Measurements from ENCODE around the gene NFAM1.

NFAM1 gene

DNA sequence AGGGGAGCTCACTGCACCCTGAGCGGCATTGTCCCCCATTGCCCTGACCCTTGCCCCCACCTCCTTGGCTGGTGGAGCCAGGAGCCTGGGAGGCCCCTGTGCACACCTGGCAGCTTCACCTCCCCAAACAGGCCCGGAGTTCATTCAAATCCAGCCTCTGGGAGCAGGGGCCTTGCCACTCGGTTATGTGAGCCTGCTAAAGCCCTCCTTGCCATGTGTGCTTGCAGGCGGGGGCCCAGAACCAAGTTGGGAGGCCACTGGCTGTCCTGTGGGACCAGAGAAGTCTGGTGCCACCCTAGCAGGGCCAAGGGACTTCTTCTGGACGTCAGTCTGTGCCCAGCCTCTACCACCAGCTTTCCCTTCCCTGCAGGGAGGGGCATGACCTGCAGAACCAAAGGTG is 48.9 kb downstream of the NFAM1 start:
- DNase-seq = no peak

DNA sequence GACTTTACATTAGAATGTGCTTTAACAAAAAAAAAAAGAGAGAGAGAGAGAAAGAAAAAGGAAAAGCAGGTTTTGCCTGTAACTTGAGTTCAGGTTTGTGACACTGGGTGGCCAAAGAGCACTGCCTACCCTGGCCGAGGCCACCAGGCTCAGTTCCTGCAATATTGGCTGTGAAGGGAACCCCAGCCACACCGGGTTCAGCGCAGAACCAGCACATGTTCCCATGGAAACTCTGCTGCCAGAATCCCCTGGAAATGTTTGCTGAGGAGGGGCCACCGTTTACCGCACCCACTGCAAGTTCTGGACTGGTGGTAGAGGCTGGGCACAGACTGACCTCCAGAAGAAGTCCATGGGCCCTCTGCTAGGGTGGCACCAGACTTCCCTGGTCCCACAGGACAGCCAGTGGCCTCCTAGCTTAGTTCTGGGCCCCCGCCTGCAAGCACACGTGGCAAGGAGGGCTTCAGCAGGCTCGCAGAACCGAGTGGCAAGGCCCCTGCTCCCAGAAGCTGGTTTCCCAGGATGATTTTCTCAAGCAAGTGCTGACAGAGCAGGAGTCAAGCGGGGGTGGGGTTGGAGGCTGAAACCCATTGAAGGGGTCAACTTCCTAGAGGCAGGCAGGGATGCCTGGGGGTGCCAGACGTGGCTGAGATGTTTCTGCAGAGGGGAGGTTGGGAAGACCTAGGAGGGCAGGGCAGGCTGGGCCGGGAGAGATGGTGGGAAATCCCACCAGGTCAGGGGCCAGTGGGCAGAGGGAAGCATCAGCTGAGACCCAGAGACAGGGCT is 51.2 kb downstream of the NFAM1 start:
- DNase-seq = no peak

DNA sequence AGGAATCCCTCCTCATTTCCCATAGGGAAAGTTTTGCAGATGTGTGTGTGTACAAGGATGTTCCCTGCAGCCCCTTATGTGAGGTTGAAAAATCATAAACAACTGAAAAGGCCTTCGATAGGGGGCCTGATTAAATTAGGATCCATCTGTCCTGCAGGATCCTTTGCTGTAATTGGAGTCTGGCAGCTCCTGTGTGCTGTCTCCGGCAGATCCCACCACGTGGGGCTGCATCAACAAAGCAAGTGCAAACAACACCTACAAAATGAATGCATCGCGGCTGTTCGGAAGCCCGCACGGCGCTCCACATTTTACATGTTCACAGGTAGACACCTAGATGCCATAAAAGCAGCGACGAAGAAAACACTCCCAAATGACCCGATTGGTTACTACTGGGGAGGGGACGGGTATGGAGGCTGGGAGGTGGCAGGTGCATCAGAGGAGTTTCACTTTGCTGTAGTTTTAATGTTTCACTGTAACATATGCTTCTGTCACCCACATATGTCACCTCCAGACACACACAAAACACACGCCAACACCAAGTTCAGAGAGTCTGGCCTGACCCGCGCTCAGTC is 52.2 kb downstream of the NFAM1 start:
- peak; percentile 63 to 87 for DNase-seq

DNA sequence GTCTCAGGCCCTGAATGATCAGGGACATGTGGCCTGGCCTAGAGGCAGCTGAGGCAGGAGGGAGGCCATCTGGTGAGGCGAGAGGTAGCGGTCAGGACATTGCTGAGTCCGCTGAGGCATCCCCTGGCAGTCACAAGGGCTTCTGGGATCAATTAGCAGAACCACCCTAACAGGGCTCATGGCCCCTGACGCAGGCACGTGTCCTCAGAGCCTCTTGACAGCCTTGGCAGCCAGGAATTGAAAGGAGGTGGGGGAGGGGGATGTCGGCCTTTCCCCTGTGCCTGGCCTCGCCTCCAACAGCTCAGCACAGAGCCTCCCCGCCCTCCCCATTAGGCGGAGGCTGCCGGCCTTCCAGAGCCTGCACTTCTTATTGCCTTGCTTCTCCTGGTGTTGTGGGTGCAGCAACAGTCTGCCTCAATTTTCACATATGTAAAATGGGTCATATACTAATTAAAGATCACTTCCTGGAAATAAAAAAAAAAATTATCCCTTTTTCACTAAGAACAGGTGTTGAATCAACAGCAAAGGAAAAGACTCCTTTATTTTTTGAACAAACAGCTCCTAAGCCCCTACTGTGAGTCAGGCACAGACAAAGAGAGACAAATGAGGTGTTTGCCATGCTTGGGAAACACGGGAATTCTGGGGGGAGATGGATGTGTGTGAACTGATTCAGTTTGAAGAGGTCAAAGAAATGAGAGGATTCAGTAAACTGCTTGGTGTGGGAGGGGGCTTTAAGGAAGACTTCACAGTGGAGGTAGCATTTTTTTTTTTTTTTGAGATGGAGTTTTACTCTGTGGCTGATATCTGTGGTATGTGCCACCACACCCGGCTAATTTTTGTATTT is 55.3 kb downstream of the NFAM1 start:
- DNase-seq = peak; percentile 93 to 97

DNA sequence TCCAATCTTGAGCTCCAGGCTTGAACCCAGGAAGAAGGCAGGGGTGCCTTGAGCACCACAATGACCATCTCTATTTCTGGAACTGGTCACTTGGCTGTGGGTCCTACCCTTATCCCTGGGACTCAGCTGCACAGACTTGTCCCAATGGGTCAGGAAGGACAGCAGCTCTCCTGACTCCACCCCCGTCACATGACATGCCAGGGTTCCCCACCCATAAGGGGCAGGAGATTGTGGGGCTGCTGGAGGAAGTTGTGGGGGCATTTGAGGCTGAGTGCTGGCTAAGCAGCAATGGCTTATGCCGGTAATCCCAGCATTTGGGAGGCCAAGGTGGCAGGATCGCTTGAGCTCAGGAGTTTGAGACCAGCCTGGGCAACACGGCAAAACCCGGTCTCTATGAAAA is 56.2 kb downstream of the NFAM1 start:
- no peak for DNase-seq

DNA sequence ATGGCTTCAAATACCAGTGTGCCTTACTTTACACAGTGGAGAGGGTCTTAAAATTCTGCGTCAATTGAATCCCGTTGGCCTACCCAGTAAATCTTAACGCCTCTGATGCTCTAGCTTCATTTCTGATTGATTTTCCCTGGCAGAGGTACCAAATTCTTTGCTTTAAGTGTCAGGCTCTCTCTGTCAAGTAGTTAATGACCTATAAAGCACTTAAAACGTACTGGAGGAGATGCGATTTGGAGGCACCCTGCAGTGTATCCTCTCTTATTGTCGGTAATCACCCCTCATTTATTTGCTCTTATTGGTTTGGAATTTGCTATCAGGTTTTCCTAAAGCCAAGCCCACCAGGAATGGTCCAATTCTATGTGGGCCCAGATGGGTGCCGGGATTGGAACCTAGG is 59.2 kb downstream of the NFAM1 start:
- DNase-seq = peak; percentile 49 to 57

DNA sequence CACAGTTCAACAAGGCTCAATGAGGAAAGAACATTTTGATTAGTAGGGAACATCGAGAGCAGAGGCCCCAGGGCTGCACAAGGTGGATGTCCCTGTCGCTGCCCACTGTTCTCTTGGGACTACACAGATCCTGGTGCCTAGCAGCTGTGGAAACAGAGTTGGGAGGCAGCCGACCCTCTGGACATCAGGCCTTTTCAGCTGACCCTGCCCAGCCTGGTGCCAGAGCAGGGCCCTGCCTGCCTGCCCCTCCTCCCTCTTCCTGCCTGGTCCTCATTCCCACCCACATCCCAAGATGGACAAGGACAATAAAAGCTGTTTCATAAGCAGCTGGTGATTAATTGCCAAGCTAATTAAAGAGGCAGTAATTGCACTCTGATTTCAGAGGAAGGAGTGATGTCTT is 60.7 kb downstream of the NFAM1 start:
- DNase-seq = peak in 1 of 2 experiments; percentile 51

DNA sequence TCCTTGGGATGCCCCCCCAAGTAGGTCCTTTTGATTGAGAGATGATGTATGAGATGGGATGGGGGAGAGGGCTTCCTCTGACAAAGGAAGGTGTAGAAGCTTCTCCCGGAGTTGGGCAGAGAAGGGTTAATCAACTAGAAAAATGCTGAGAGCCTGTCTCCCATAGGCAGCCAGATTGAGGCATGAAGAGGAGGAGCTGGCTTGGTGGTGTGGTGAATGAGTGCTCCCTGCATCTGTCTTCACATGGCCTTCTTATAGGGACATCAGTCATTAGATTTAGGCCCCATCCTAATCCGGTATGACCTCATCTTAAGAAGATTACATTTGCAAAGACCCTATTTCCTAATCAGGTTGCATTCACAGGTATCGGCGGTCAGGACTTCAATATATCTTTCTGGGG is 61.1 kb downstream of the NFAM1 start:
- DNase-seq = peak; percentile 68 to 82

DNA sequence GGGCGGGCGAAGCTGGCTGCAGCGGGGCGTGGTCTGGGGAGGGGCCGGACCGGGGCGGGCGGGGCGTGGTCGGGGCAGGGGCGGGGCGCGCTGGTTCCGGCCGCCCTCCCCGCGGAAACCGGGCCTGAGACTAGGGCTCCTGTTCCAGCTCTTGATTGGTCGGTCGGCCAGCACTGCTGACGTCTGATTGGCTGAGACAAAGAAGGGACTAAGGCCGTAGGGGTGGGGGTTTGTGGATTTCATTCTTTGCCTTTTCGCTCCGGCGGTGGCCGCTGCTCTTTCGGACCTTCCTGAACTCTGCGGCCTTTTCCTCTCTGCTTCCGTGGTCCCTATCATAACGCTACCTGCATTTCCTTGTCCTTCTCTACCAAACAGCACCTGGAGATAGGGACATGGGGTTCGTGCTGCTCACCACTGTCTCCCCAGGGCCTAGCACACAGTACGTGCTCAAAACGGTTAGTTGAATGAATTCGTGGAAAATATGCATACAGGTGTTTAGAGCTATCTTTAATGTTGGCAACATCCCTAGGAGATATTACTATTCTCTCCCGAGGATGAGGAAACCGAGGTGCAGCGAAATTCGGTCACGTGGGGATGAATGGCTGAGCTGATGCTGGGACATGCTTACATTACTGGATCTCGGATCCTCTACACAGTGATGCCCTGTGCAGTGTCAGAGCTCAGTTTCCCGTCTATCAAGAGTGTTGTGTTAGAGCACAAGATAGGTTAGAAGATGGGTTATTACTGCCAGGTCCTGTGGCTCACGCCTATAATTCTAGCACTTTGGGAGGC is 62.8 kb downstream of the NFAM1 start:
- peak; percentile 83 to 95 for DNase-seq

DNA sequence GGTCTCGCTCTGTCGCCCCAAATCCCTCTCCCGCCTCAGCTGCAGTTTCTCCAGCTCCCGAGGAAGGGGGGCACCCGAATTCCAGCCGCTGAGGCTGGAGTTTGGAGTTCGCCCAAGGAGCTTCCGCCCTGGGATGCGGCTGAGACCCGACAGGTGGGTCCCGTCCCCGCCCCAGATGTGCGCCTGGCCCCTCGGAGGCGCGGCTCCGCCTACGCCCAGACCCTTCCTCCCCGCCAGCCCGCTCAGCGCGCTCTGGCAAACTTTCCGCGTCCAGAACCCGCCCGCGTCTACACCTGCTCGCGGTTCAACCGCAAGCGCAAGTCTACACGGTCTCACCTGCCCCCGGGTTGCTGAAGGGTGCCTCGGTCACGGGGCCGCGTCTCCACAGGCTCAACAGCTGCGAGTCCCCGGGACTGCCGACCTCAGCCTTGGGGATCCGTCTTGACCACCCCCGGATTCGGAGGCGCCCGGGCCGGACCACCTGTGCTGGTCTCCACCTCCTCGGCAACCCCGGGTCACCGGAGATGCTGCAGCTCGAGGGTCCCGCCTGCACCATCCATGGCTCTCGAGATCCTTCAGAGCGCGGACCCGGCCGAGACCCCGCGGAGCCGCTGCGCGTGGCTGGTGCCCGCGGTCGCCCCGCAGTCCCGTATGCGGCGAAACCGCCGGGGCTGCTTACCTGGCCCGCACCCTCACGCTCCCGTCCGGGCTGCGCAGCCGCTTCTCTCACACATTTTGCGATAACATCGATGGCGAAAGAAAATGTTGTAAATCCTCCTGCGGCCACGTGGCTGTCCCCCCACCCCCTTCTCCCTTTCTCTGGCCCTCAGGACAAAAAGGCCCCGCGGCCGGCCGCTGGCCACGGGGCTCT is 63.6 kb downstream of the NFAM1 start:
- DNase-seq = peak in 1 of 2 experiments; percentile 44

DNA sequence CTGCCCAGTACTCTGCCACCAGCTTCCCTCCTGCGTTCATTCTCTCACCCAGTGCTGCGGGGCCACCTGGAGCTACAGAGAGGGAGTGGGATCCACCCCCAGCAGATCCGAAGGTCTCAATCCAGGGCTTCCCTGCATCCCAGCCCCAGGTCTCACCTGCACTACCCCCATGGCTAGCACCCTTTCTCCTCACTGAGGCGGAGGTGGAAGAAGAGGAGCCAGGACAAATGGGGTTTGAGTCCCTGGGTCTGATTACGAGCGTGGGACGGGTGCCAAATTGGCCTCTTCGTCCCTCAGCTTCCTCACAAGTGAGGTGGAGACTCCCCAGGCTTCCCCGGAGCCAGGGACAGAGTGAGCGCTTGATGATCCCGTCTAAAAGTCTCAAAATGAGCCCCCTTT is 64.2 kb downstream of the NFAM1 start:
- peak in 1 of 2 experiments; percentile 33 for DNase-seq

DNA sequence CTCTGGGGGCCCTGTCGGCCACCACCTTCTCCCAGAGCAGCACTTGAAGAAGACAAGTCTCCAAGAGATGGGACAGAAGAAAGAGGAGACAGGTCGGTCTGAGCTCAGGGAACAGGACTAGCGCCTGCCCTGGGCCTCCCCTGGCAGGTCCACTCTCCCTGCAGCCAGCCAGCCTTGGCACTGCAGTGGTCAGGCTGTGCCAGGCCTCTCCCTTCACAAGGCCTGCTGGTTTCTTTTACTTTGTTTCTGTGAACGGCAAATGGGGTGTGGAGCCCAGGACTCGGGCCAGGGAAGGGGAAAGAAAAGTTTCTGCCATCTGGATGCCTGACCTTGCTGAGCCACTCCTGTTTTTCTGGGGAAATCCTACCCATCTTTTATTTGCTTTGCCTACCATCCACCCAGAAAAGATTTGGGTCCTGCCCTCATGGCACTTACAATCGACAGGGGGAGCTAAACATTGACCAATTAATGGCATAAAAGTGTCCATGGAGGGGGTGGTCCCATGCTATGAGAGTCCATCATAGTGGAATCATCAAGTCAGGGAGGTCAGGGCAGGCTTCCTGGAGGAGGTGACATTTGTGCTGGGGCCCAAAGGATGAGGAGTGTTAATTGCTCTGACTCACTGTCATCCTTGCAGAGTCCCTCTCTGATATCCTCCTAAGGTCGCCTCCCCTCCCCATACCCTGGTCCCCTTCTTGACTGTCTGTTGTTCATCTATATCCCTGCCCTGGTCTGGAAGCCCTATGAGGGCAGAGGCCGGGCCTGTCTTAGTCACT is 65.2 kb downstream of the NFAM1 start:
- no peak for DNase-seq

DNA sequence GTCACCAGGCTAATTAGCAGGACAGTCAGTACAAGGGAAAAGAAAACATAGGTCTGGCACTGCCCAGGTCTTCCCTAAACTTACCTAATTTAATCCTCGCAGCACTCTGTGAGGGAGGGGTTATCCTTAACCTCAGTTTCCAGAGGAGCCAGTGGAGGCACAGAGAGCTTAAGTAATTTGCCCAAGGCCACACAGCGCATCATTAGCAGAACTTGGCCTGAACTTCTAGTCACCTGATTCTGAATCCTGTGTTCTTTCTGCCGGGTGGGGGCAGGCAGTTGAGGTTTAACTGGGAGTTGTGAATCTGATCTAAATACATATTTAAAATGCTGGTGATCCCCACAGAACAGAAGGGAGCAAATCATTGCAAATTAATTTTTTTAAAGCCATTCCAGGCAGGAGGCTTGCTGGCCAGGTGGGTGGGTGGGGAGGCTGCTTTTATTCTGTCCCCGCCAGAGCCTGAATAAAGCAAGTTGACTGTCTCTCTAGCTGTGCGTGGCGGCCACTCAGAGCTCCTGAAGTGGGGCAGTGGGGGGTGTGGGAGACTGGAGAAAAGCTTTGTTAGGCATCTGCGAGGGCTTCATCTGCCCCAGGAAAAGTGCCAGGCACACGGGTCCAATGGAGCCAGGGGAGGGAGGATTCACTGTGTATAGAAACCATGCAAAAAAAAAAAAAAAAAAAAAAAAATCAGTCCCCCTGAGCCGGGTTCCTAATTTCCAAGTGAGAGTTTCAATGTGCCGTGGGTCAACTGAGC is 66.1 kb downstream of the NFAM1 start:
- DNase-seq = no peak

DNA sequence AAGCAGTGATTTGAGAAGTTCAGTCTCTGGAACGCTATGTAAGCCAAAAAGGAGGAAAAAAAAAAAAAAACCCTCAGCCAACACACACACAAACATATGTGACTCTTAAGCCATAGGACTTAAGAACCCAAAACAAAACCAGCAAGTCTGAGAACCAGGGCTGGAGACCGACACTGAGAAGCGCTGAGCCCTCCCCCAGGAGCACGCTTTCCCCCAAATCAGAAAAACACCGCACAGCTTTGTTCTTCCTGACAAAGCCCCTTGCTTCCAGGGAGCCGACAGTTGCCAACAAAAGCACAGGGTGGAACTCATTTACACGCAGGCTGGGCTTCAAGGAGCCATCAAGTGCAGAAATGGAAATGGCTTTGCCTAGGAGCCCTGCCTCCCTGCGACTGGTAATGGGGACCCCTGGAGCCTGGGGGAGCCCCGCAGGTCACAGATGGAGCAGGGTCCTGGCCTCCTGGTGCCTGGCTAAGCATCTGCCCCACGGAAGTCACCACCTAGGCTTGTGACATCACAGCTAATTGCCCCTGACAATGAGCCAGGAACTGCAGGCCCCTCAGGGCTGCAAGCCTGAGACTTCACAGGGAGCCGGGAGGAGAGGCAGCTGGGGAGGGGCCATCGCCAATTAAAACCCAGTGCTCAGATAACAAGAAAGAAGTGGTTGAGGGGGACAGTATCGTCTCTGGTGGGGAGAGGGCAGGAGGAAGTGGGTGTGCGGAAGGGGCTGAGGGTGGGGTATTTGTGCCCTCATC is 66.9 kb downstream of the NFAM1 start:
- peak; percentile 40 to 59 for DNase-seq

DNA sequence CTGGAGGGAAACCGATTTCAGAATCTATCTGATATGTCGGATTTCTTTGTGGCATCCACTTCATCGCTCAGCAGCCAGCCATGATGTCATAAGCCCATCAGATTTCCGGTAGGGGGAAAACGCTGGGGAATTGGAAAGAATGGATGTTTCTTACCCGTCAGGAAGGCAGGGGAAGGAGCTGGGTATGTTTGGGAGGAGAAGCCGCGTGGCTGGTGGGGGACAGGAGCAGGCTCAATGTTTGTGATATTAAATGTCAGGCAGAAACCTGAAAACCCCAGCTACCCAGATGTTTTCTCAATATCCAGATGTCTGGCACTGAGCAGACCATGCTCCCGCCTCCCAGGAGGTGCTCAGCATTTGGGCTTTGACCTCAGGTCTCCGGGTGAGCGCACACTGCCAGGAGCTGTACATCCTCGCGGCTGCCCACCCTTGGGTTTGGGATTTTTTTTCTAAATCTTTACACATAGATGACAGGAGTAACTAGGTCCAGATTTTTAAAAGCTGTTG is 67.5 kb downstream of the NFAM1 start:
- DNase-seq = peak in 1 of 2 experiments; percentile 50

DNA sequence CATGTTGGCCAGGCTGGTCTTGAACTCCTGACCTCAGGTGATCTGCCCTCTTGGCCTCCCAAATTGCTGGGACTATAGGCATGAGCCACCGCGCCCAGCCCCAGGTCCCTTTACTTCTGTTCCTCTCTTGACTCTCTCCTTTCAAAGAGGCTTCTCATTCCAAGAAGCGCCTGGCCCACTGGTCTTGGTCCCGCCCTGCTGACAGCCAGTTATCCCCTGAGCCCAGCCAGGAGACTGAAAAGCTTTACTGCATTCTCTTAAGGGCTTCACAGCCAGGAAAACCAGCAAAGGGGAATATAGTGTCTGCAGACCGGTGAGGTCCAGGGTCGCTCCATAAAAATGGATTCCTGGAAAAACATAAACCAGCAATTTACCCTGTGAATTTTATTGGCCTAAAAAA is 68.3 kb downstream of the NFAM1 start:
- DNase-seq = no peak

DNA sequence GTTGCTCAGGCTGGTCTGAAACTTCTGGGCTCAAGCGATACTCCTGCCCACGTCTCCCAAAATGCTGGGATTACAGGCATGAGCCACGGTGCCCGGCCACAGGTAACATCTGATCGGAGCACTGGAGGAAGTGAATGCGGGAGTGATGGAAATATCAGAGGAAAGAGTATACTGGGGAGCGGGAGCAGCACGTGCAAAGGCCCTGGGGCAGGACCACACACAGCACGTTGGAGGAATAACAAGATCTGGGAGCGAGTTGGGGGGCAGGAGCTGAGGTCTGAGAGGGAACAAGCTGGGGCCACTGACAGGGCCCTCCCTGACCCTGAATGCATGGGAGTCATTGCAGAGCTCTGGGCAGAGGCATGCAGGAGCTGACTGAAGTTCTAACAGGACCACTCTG is 70.7 kb downstream of the NFAM1 start:
- DNase-seq = no peak

DNA sequence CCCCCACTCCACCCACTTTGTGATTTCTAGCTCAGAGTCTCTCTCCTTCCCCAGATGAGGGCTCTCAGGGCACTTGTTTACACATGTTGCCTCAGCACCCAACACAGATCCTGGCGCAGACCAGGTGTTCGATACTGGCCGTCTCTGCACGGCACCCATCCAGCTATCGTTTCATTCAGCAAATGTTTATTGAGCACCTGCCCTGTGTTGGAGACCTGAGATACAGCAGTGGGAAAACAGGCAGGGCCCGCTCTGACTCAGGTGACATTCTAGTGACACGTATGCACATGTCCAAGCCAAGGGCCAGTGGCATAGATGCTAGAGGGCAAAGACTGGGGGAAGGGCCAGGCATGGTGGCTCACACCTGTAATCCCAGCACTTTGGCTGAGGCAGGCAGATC is 71.9 kb downstream of the NFAM1 start:
- DNase-seq = no peak
